Activated CD8-positive, alpha-beta memory T cell treated with anti-CD3 and anti-CD28 coated beads for 1 hour (primary cell): ENCODE measurements around the gene ECHDC1.
A peak's percentile ranks its signal among the peaks of the same experiment; 100 is the strongest.
"Not testable (repeated sequence)": the region's sequence is repeated elsewhere in the genome, so short reads cannot be mapped to it uniquely, and the experiment has no call there.

ENCODE experiments used
- DNase-seq, 2 donors: peaks; one replicate each; pipeline ENCODE4 v3.0.0-alpha.2; 2020; ENCODE audit warnings: low read depth in 1 of 2; ENCODE audit errors: extremely low read depth in 1 of 2

Gene ECHDC1

GRCh38 chr6:127342296-127342945 is 988 bp downstream of the ECHDC1 start:
- no peak for DNase-seq

- DNase-seq: no peak
Measured at GRCh38 chr6:127341471-127342202, 1.8 kb downstream of the ECHDC1 start.

- no peak for DNase-seq
Measured at GRCh38 chr6:127340171-127340570, 3.2 kb downstream of the ECHDC1 start.

GRCh38 chr6:127338936-127339335 is 4.5 kb downstream of the ECHDC1 start:
- no peak for DNase-seq

GRCh38 chr6:127332383-127332961 is 10.9 kb downstream of the ECHDC1 start:
- no peak for DNase-seq

- not testable (repeated sequence) for DNase-seq
Measured at GRCh38 chr6:127331256-127331655, 12.2 kb downstream of the ECHDC1 start.

GRCh38 chr6:127328043-127328609 is 15.3 kb downstream of the ECHDC1 start:
- no peak for DNase-seq

GRCh38 chr6:127319686-127320085 is 23.7 kb downstream of the ECHDC1 start:
- DNase-seq: no peak

GRCh38 chr6:127317388-127318128 is 25.9 kb downstream of the ECHDC1 start:
- no peak for DNase-seq

- no peak for DNase-seq
Measured at GRCh38 chr6:127305741-127306140, 37.7 kb downstream of the ECHDC1 start.

GRCh38 chr6:127303917-127304316 is 39.5 kb downstream of the ECHDC1 start:
- DNase-seq: no peak

GRCh38 chr6:127302728-127303660 is 40.4 kb downstream of the ECHDC1 start:
- peak in 1 of 2 donors; percentile 4 for DNase-seq

GRCh38 chr6:127301199-127301700 is 42.2 kb downstream of the ECHDC1 start:
- DNase-seq: no peak

GRCh38 chr6:127300411-127300810 is 43.0 kb downstream of the ECHDC1 start:
- DNase-seq: no peak

- DNase-seq: no peak
Measured at GRCh38 chr6:127299522-127300240, 43.7 kb downstream of the ECHDC1 start.

- DNase-seq: no peak
Measured at GRCh38 chr6:127298475-127298874, 44.9 kb downstream of the ECHDC1 start.

GRCh38 chr6:127297502-127298070 is 45.8 kb downstream of the ECHDC1 start:
- no peak for DNase-seq

GRCh38 chr6:127291495-127291894 is 51.9 kb downstream of the ECHDC1 start:
- DNase-seq: no peak
